GM21423 (cell line): Measurements from ENCODE around the gene RPL4.

Source experiments
- ATAC-seq: cut with Tn5 transposase; IDR thresholded peaks from one replicate; pipeline ENCODE4 v1.9.1; 2021; ENCODE audit warnings: mild to moderate bottlenecking, moderate library complexity; ENCODE audit not compliant: unreplicated experiment

The RPL4 gene

GRCh38 chr15:66459818-66460615, 44.6 kb downstream of the RPL4 start:
- ATAC-seq = no peak

GRCh38 chr15:66456211-66456610, 48.4 kb downstream of the RPL4 start:
- no peak for ATAC-seq

- no peak for ATAC-seq
Observed at GRCh38 chr15:66454143-66454542, 50.5 kb downstream of the RPL4 start.

- no peak for ATAC-seq
Observed at GRCh38 chr15:66452971-66453580, 51.6 kb downstream of the RPL4 start.

GRCh38 chr15:66452420-66452819, 52.2 kb downstream of the RPL4 start:
- no peak for ATAC-seq
